Endothelial cell of umbilical vein (primary cell): Measurements from ENCODE around the gene ANXA4. TPM values are rescaled to one million over a fixed set of nuclear protein-coding genes. Genes with fewer than 3 reads are reported as not detected.

Experiments used
- BruUV-seq: library from RNA; stranded (reverse); fragments of 400-500 nt; replicated peaks from 2 replicates; lab custom pipeline; 2021; lab: Mats Ljungman, UMichigan
- CTCF ChIA-PET: fragments of 300-600, 350-600 bp; sonication (Branson Sonifier 250); formaldehyde crosslinking; loops from one replicate; lab custom pipeline; 2021; ENCODE audit warnings: antibody characterized with exemption, inconsistent platforms; lab: Charles Lee
- POLR2A ChIA-PET: fragments of 300-600, 350-600 bp; sonication (Branson Sonifier 250); formaldehyde crosslinking; loops from one replicate; lab custom pipeline; 2021; ENCODE audit warnings: antibody characterized with exemption, inconsistent platforms; lab: Charles Lee
- DNase-seq: peaks from one replicate; pipeline ENCODE4 v3.0.0-alpha.2; 2011; ENCODE audit warnings: low read depth, low spot score
- FAIRE-seq: peaks from 2 replicates; lab custom pipeline; 2011; peaks lifted over from hg19 to GRCh38; lab: Jason Lieb, UNC
- H2AFZ ChIP-seq: 2 replicates; pipeline ENCODE4 v1.6.0; 2012; ENCODE audit warnings: low read depth, low read length, control low read depth, inconsistent platforms
- H3K27ac ChIP-seq: 2 replicates; pipeline ENCODE4 v1.5.1; 2011; ENCODE audit warnings: low read depth, mild to moderate bottlenecking, control low read depth, low read length, moderate library complexity; ENCODE audit not compliant: insufficient read depth
- H3K27me3 ChIP-seq, 2 experiments: 2 replicates each; pipeline versions ENCODE4 v1.6.0 to v1.6.1; 2011; ENCODE audit warnings: low read length in 2 of 2, mixed read lengths in 1 of 2; ENCODE audit not compliant: control insufficient read depth in 2 of 2, insufficient read depth in 2 of 2
- H3K36me3 ChIP-seq, 2 experiments: 2 replicates in 1 of 2; 3 replicates in 1 of 2; pipeline ENCODE4 v1.5.1; 2011; ENCODE audit warnings: low read length in 2 of 2, mild to moderate bottlenecking in 1 of 2, moderate library complexity in 1 of 2; ENCODE audit not compliant: control insufficient read depth in 2 of 2, insufficient read depth in 2 of 2; ENCODE audit errors: extremely low read depth in 1 of 2
- H3K4me1 ChIP-seq: 3 replicates; pipeline ENCODE4 v1.5.1; 2011; ENCODE audit warnings: mild to moderate bottlenecking, low read length; ENCODE audit not compliant: control insufficient read depth, insufficient read depth; ENCODE audit errors: extremely low read depth
- H3K4me2 ChIP-seq: 2 replicates; pipeline ENCODE4 v1.6.1; 2011; ENCODE audit warnings: low read length, control low read depth, mixed read lengths; ENCODE audit not compliant: insufficient read depth
- H3K4me3 ChIP-seq, 3 experiments: fragments of 200-600 bp in 1 of 3; sonication (generic), shearing (Covaris generic) in 1 of 3; replicated peaks in 1 of 3; 2 replicates each; pipeline ENCODE4 v1.5.1; 2011 to 2016; ENCODE audit warnings: control low read depth in 3 of 3, low read length in 3 of 3, mild to moderate bottlenecking in 2 of 3, inconsistent platforms in 1 of 3, low read depth in 1 of 3, moderate library complexity in 1 of 3; ENCODE audit not compliant: insufficient read depth in 1 of 3
- H3K79me2 ChIP-seq: 2 replicates; pipeline ENCODE4 v1.6.0; 2012; ENCODE audit warnings: low read length, inconsistent platforms; ENCODE audit not compliant: control insufficient read depth, insufficient read depth
- H3K9ac ChIP-seq: replicated peaks from 2 replicates; pipeline ENCODE3; 2011; ENCODE audit warnings: low read length, control low read depth; ENCODE audit not compliant: insufficient read depth; ENCODE audit errors: extremely low read depth
- H3K9me1 ChIP-seq: replicated peaks from 3 replicates; pipeline ENCODE4 v1.6.0; 2011; ENCODE audit warnings: mild to moderate bottlenecking, low read length; ENCODE audit not compliant: control insufficient read depth, insufficient read depth; ENCODE audit errors: extremely low read depth
- H3K9me3 ChIP-seq: replicated peaks from 2 replicates; pipeline ENCODE4 v1.5.1; 2012; ENCODE audit warnings: low read length, inconsistent platforms; ENCODE audit not compliant: control insufficient read depth, insufficient read depth
- H4K20me1 ChIP-seq: replicated peaks from 2 replicates; pipeline ENCODE3; 2011; ENCODE audit warnings: mild to moderate bottlenecking, low read length; ENCODE audit not compliant: control insufficient read depth, insufficient read depth; ENCODE audit errors: extremely low read depth
- EZH2 ChIP-seq: IDR thresholded peaks from 2 replicates; pipeline ENCODE4 v1.6.1; 2012; ENCODE audit warnings: borderline replicate concordance, low read depth, mild to moderate bottlenecking, moderate library complexity, low read length, inconsistent platforms; ENCODE audit not compliant: severe bottlenecking
- FOS ChIP-seq: IDR thresholded peaks from 2 replicates; pipeline ENCODE4 v1.6.1; 2011; ENCODE audit warnings: mild to moderate bottlenecking, low read length, moderate library complexity, borderline replicate concordance; ENCODE audit not compliant: insufficient read depth
- GATA2 ChIP-seq: IDR thresholded peaks from 2 replicates; pipeline ENCODE4 v1.7.0; 2011; ENCODE audit warnings: low read depth, mild to moderate bottlenecking, moderate library complexity, mixed read lengths, low read length; ENCODE audit not compliant: insufficient read length, insufficient read depth
- JUN ChIP-seq: IDR thresholded peaks from 2 replicates; pipeline ENCODE4 v1.6.1; 2011; ENCODE audit warnings: borderline replicate concordance, low read depth; ENCODE audit not compliant: insufficient read length, insufficient read depth
- MYC ChIP-seq: IDR thresholded peaks from one replicate; pipeline ENCODE4 v1.6.1; 2011; ENCODE audit warnings: mild to moderate bottlenecking, low read depth, low read length
- POLR2A ChIP-seq: IDR thresholded peaks from 2 replicates; pipeline ENCODE4 v1.6.1; 2012; ENCODE audit warnings: low read depth, mild to moderate bottlenecking, control low read depth, low read length
- POLR2AphosphoS5 ChIP-seq: IDR thresholded peaks from 2 replicates; pipeline ENCODE4 v1.6.1; 2012; ENCODE audit warnings: low read depth, mild to moderate bottlenecking, control low read depth, low read length, moderate library complexity; ENCODE audit not compliant: insufficient read depth
- dilution Hi-C: fragments of 300-500 bp; cut with MboI; formaldehyde crosslinking; loops from one replicate; pipeline ENCODE4 v1.15.0; 2019; ENCODE audit warnings: low sequenced_read_pairs; ENCODE audit not compliant: extremely low pct_ligation_motif_present
- intact Hi-C: fragments of 100-400 bp; cut with micrococcal nuclease; formaldehyde crosslinking; loops from one replicate; pipeline ENCODE4 v1.10.0; 2022
- polyA plus RNA-seq, 4 experiments: library from polyadenylated mRNA; depleted of rRNA in 3 of 4; stranded (reverse) in 3 of 4; unstranded in 1 of 4; fragments of >200 nt; gene quantifications; 2 replicates each; pipeline versions ENCODE4 v1.2.1 to v1.2.3, GENCODE V29; 2011 to 2012; ENCODE audit warnings: missing spikeins in 1 of 4
- total RNA-seq: library from RNA; stranded (reverse); gene quantifications from 2 replicates; pipeline ENCODE4 v1.2.3, GENCODE V29; 2021
- TF ChIP-seq, protein P1 (sequence below): IDR thresholded peaks from 2 replicates; pipeline ENCODE4 v1.6.1; 2011; ENCODE audit not compliant: insufficient read depth, insufficient read length
- TF ChIP-seq, protein P2 (sequence below), 2 donors: IDR thresholded peaks; 1 replicate in 1 of 2; 2 replicates in 1 of 2; pipeline ENCODE4 v1.5.1; 2011; ENCODE audit warnings: low read length in 2 of 2, mild to moderate bottlenecking in 2 of 2, moderate library complexity in 2 of 2, control low read depth in 1 of 2, inconsistent platforms in 1 of 2, low read depth in 1 of 2; ENCODE audit not compliant: insufficient read depth in 1 of 2; ENCODE audit errors: extremely low read depth in 1 of 2

ANXA4 gene
- total and polyA plus RNA-seq, 2 donors (not counting 3 experiments of a cell fraction or from before 2014, with no cell fraction given), result 29.4 to 79.6 TPM

DNA sequence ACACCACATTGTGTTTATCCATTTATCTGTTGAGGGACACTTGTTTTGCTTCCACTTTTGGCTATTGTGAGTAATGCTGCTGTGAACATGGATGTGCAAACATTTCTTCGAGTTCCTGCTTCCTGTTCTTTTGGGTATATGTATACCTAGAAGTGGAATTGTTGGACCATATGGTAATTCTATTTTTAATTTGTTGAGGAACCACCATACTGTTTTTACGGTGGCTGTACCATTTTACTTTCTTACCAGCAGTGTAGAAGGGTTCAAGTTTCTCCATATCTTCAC is 23.1 kb downstream of the ANXA4 start:
- BruUV-seq, result no TSS peak
- Histone ChIP-seq H3K4me2 (no peak overlapping the region), H3K79me2 (no peaks in the 10 kb centered on the region), H3K27me3 (no peaks in the 10 kb centered on the region), H3K4me3 (no peak overlapping the region), H3K36me3 (peaks cover 0 to 2% of the 10 kb centered on the region in 2 experiments), H3K9me3 (no peaks in the 10 kb centered on the region), H3K27ac (no peak overlapping the region), H2AFZ (no peak overlapping the region), H3K4me1 (peaks cover 3% of the 10 kb centered on the region), H3K9ac (no peak overlapping the region), H4K20me1 (no peaks in the 10 kb centered on the region), H3K9me1 (no peaks in the 10 kb centered on the region)
- POLR2A ChIA-PET, result no interaction called here
- dilution Hi-C loops, result no loop called here
- DNase-seq, result no peak
- intact Hi-C loops, result no loop called here
- CTCF ChIA-PET, result no interaction called here
- TF ChIP-seq MYC (no peak), POLR2AphosphoS5 (no peak), POLR2A (no peak), EZH2 (no peak), FOS (no peak), GATA2 (no peak)
- TF ChIP-seq, protein P1, sequence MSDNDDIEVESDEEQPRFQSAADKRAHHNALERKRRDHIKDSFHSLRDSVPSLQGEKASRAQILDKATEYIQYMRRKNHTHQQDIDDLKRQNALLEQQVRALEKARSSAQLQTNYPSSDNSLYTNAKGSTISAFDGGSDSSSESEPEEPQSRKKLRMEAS, result no peak
- FAIRE-seq, result no peak

DNA sequence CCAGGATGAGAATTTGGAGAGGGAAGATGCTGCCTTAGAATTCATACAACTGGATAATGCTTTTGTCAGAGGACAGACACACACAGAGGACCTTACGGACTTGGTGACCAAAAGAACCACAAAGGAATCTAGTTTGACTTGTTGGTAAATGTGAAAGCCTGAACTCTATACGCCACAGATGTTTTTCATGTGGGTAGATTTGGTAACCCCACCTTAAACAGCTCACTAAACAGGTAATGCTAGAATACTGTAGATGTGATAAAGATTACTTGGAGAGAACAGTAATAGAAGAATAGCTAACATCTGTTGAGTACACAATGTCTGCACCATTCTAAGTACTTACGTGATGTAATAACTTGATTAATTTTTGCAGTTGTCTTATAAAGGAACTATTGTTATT is 24.1 kb downstream of the ANXA4 start:
- Histone ChIP-seq H3K9me3 (no peaks in the 10 kb centered on the region), H4K20me1 (no peaks in the 10 kb centered on the region), H3K27me3 (no peaks in the 10 kb centered on the region), H3K9ac (no peak overlapping the region), H3K36me3 (peaks cover 0 to 2% of the 10 kb centered on the region in 2 experiments), H3K9me1 (no peaks in the 10 kb centered on the region), H3K4me1 (peaks cover 5% of the 10 kb centered on the region), H3K27ac (no peak overlapping the region), H3K4me3 (no peak overlapping the region), H2AFZ (no peak overlapping the region), H3K4me2 (no peak overlapping the region), H3K79me2 (no peaks in the 10 kb centered on the region)
- no peak for FAIRE-seq
- intact Hi-C loops (no loop called here), dilution Hi-C loops (no loop called here)
- CTCF ChIA-PET, result interaction anchor here (1.2 to 2.6 kb wide), 2 partner anchors 41 to 51 kb away, joined by 3 to 18 read pairs; no protein-coding TSS in a partner anchor
- BruUV-seq, result no TSS peak
- no peak for DNase-seq
- POLR2A ChIA-PET, result no interaction called here
- TF ChIP-seq MYC (no peak), JUN (no peak), GATA2 (no peak), FOS (no peak), POLR2A (no peak), EZH2 (no peak)
- TF ChIP-seq, protein P2, sequence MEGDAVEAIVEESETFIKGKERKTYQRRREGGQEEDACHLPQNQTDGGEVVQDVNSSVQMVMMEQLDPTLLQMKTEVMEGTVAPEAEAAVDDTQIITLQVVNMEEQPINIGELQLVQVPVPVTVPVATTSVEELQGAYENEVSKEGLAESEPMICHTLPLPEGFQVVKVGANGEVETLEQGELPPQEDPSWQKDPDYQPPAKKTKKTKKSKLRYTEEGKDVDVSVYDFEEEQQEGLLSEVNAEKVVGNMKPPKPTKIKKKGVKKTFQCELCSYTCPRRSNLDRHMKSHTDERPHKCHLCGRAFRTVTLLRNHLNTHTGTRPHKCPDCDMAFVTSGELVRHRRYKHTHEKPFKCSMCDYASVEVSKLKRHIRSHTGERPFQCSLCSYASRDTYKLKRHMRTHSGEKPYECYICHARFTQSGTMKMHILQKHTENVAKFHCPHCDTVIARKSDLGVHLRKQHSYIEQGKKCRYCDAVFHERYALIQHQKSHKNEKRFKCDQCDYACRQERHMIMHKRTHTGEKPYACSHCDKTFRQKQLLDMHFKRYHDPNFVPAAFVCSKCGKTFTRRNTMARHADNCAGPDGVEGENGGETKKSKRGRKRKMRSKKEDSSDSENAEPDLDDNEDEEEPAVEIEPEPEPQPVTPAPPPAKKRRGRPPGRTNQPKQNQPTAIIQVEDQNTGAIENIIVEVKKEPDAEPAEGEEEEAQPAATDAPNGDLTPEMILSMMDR (IDR thresholded peaks at IDR 0.05; ENCODE audit: extremely low read depth in 1 of 2, insufficient read depth in 1 of 2, low read depth in 1 of 2, low read length in 2 of 2), result no peak
- TF ChIP-seq, protein P1, result no peak
